Measurements from ENCODE around the gene LRRC4B. TPM values are rescaled to one million over a fixed set of nuclear protein-coding genes. Genes with fewer than 3 reads are reported as not detected.

The LRRC4B gene
- total RNA-seq, 1 experiment from 2014 or later: 3.8 TPM

DNA sequence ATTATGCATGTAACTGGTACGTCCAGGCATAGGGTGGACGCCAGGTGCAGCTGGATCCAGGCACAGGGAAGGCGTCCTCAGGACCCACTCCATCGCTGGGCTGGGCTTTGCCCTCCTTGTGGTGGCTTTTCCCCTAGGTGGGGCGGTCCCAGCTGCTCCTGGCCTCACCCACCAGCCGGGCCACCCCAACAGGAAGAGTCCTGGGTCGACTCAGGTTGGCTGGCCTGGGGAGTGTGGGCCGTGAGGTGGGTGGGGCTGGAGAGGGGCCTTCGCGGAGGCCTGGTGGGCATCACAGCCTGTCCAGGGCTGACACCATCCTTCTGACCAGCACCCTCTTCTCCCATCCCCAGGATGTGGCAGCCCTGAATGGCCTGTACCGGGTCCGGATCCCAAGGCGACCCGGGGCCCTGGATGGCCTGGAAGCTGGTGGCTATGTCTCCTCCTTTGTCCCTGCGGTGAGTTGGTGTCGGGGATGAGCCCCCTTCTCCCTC, 88.4 kb downstream of the LRRC4B start:
- peaks cover 8 to 21% of the 10 kb centered on the region in 2 experiments for H3K4me1 Mint-ChIP-seq

More for the DNA sequence above, 88.4 kb downstream of the LRRC4B start:
- H3K4me3 Mint-ChIP-seq: no peak overlapping the region
- no peak overlapping the region for H4K5ac ChIP-seq (ENCODE audit: insufficient read length, low read depth, low read length)
- H3K27me3 ChIP-seq (ENCODE audit: insufficient read depth, low read length): no peaks in the 10 kb centered on the region
- H3K27ac ChIP-seq (ENCODE audit: insufficient read length, low read depth, low read length): no peak overlapping the region
- peaks cover 4% of the 10 kb centered on the region; the same call in 1 of the 2 replicates for H3K4me1 ChIP-seq (ENCODE audit: insufficient read depth, low read length)
- H3K56ac ChIP-seq (ENCODE audit: insufficient read length, low read depth, low read length): no peak overlapping the region
- TF ChIP-seq CTCF (conservative IDR thresholded peaks at IDR 0.05): no peak
- no peak overlapping the region for H3K18ac ChIP-seq (ENCODE audit: insufficient read length, low read depth, low read length)
- no peaks in the 10 kb centered on the region for H3K23me2 ChIP-seq (ENCODE audit: insufficient read length, low read depth, low read length, poor library complexity, severe bottlenecking)
- no peak overlapping the region for H3K9ac ChIP-seq (ENCODE audit: extremely low read depth, insufficient read length, low read length)
- H2BK20ac ChIP-seq (ENCODE audit: low read depth, low read length, poor library complexity, severe bottlenecking): no peak overlapping the region
- no peak overlapping the region for H2BK12ac ChIP-seq (ENCODE audit: insufficient read length, low read depth, low read length)
- H3K9me3 Mint-ChIP-seq: peaks cover 13 to 25% of the 10 kb centered on the region in 2 experiments
- peaks cover 7% of the 10 kb centered on the region for H3K9me3 ChIP-seq (ENCODE audit: control insufficient read depth, low read depth, low read length)
- no peak overlapping the region for H2BK5ac ChIP-seq (ENCODE audit: insufficient read length, low read length)
- H3T11ph ChIP-seq (ENCODE audit: low read length): no peak overlapping the region
- H4K20me1 ChIP-seq (ENCODE audit: control insufficient read depth, insufficient read depth, insufficient read length): no peaks in the 10 kb centered on the region
- H3K4me2 ChIP-seq (ENCODE audit: insufficient read depth, insufficient read length, low read length): no peak overlapping the region
- H3K27me3 Mint-ChIP-seq (ENCODE audit: low read depth): peaks cover 4% of the 10 kb centered on the region; the same call in 1 of the 2 replicates
- H4K91ac ChIP-seq (ENCODE audit: insufficient read length, low read depth, low read length): no peak overlapping the region
- no peak overlapping the region for H3K14ac ChIP-seq (ENCODE audit: insufficient read depth, low read length)
- H2AFZ ChIP-seq (ENCODE audit: low read length): no peak overlapping the region
- no peak overlapping the region for H2BK15ac ChIP-seq (ENCODE audit: low read depth, low read length)
- no peak overlapping the region for H3K27ac Mint-ChIP-seq
- H3K79me2 ChIP-seq (ENCODE audit: insufficient read depth, low read length): peaks cover 5% of the 10 kb centered on the region; the same call in 1 of the 2 replicates
- no CpG with 5 or more reads among the region's 16 CpGs for WGBS (ENCODE audit: extremely low coverage, insufficient read length, low lambda C conversion rate)
- peaks cover 45 to 60% (median 57%) of the 10 kb centered on the region in 3 experiments for H3K36me3 Mint-ChIP-seq (ENCODE audit: insufficient read depth in 1 of 3, low read depth in 3 of 3)
- no peak overlapping the region for H4K8ac ChIP-seq (replicated peaks; ENCODE audit: insufficient read length, low read depth, low read length)
- DNase-seq: no peak
- no peak overlapping the region for H3K23ac ChIP-seq (ENCODE audit: insufficient read length, low read depth, low read length)
- no peak overlapping the region for H2BK120ac ChIP-seq (ENCODE audit: low read depth, low read length, poor library complexity, severe bottlenecking)
- no peak overlapping the region for H2AK5ac ChIP-seq (ENCODE audit: insufficient read length, low read length)
- H3K79me1 ChIP-seq (ENCODE audit: insufficient read depth, low read depth, low read length, poor library complexity, severe bottlenecking): peaks cover 9% of the 10 kb centered on the region
- H3K4ac ChIP-seq (ENCODE audit: low read depth, low read length): no peak overlapping the region
